GM12892 (cell line): ENCODE measurements around the gene MYH6.

Source experiments
- POLR2A ChIP-seq: IDR thresholded peaks from 2 replicates; pipeline ENCODE4 v1.6.1; 2011; ENCODE audit warnings: low read depth, low read length, control low read depth
- TAF1 ChIP-seq: IDR thresholded peaks from 2 replicates; pipeline ENCODE4 v1.6.1; 2011; ENCODE audit warnings: low read depth, mild to moderate bottlenecking, control low read depth, low read length, borderline replicate concordance

DNA sequence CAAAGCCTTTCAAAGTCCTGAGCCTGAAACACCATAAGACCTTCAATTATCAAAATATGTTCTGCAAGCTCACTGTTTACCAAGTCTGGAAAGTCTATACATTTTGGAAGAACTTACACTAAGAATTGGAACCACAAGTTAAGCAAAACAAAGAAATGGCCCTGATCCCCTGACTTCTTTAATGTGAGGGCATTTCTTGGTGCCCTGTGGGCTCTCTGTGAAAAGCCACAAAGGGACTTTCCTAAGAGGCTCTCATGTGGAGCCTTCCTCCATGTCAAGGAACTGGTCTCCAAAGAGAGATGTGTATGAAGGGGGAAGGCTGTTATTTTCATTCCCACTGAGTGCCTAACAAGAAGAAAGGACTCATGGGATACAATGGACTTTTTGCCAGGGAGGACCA, 13.5 kb upstream of the MYH6 start:
- TF ChIP-seq TAF1 (no peak), POLR2A (no peak)
